NB4 (cell line): ENCODE results near the gene FBXO31.

Experiments used
- DNase-seq: peaks from one replicate; pipeline ENCODE4 v3.0.0; 2010; ENCODE audit warnings: low read depth
- H3K4me3 ChIP-seq: one replicate; pipeline ENCODE4 v1.5.1; 2011; ENCODE audit warnings: mild to moderate bottlenecking, low read depth, low read length, moderate library complexity
- CTCF ChIP-seq: IDR thresholded peaks from one replicate; pipeline ENCODE4 v1.5.1; 2012; ENCODE audit warnings: low read depth, low read length
- MAX ChIP-seq: IDR thresholded peaks from 2 replicates; pipeline ENCODE4 v1.6.1; 2011; ENCODE audit warnings: low read depth, low read length
- MYC ChIP-seq: IDR thresholded peaks from 2 replicates; pipeline ENCODE4 v1.6.1; 2011; ENCODE audit warnings: low read depth, low read length
- POLR2A ChIP-seq: IDR thresholded peaks from 2 replicates; pipeline ENCODE4 v1.6.1; 2011; ENCODE audit warnings: mild to moderate bottlenecking; ENCODE audit not compliant: insufficient read length; ENCODE audit errors: extremely low read depth

The FBXO31 gene

GRCh38 chr16:87320510-87321227 is 62.9 kb downstream of the FBXO31 start:
- DNase-seq, result no peak
- no peak overlapping the region for H3K4me3 ChIP-seq
- no peak for TF ChIP-seq POLR2A
- TF ChIP-seq MYC, result no peak
- no peak for TF ChIP-seq CTCF
- TF ChIP-seq MAX, result 0 out of 2 replicates have a peak, but pooled peaks have one; percentile 20

- no peak overlapping the region for H3K4me3 ChIP-seq
- TF ChIP-seq MAX (no peak), MYC (no peak), CTCF (no peak), POLR2A (no peak)
- DNase-seq, result no peak
Measured at GRCh38 chr16:87319997-87320491, 63.5 kb downstream of the FBXO31 start.

- TF ChIP-seq MAX, result no peak
- no peak for TF ChIP-seq CTCF
- no peak for TF ChIP-seq MYC
- TF ChIP-seq POLR2A, result no peak
- no peak for DNase-seq
- no peak overlapping the region for H3K4me3 ChIP-seq
Measured at GRCh38 chr16:87319011-87319410, 64.6 kb downstream of the FBXO31 start.

- peak; percentile 69 for DNase-seq
- TF ChIP-seq CTCF (no peak), MAX (no peak), MYC (peak; percentile 15; the same call in 1 of the 2 replicates), POLR2A (no peak)
- peak overlapping the region; percentile 89 for H3K4me3 ChIP-seq
Measured at GRCh38 chr16:87317750-87318644, 65.6 kb downstream of the FBXO31 start.

GRCh38 chr16:87316923-87317749 is 66.4 kb downstream of the FBXO31 start, which contains the start of gene C16orf95:
TSS of gene C16orf95 (minus strand) at chr16:87317392. CDS start at chr16:87317242, 150 bp downstream.
- 0 out of 2 replicates have a peak, but pooled peaks have one; percentile 35 for TF ChIP-seq MYC
- peak; percentile 12 for TF ChIP-seq MAX
- TF ChIP-seq POLR2A, result peak; percentile 95
- peak; percentile 71 for TF ChIP-seq CTCF
- DNase-seq, result peak; percentile 97
- peak within 1 kb of the TSS; percentile 89 for H3K4me3 ChIP-seq
